Kidney tubule cell (primary cell): ENCODE results near the gene IFITM10.

Experiments
- DNase-seq: peaks from one replicate; pipeline ENCODE4 v3.0.0-alpha.2; 2018; ENCODE audit warnings: low spot score

The IFITM10 gene

DNA sequence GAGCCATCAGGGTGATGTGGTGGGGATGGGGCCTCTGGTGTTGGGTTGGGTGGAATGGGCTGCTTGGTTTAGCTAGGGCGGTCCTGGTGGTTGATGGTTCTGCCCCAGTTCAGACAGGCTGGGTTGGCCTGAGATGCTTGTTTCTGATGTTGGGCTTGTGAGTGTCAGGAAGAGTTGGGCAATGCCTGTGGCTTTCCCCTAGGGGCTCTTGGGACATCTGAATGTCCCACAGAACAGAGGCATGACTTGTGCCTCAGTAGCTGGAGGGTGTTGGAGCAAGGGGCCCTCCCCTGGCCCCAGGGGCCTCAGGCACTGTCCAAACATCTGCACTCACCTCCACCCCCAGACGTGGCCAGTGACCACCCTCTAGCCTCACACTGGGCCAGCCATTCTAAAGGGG is 27.3 kb upstream of the IFITM10 start:
- no peak for DNase-seq

DNA sequence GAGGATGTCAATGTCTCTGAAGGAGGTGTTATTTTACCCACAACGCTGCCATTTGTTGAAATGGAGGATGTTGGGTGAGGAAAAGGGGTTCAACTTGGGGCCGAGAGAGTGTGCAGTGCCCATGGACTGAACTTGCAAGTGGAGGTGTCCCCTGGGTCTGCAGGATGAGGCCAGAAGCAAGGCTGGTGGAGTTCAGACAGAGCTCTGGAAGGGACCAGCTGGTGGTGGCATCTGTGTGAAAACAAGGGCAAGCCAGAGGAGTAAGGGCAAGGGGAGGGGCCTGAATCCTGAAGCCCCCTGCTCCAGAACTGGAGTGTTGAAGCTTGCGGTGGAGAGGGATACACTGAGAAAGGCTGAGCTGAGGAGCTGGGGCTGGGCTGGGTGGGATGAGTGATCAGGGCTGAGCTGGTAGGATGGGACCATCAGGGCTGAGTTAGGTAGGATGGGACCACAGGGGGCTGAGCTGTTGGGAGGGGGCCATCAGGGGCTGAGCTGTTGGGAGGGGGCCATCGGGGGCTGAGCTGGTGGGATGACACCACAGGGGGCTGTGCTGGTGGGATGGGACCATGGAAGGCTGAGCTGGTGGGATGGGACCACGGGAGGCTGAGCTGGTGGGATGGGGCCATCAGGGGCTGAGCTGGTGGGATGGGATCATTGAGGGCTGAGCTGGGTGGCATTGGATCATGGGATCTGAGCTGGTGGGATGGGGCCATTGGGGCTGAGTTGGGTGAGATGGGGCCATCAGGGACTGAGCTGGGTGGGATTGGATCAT is 26.7 kb upstream of the IFITM10 start:
- no peak for DNase-seq

DNA sequence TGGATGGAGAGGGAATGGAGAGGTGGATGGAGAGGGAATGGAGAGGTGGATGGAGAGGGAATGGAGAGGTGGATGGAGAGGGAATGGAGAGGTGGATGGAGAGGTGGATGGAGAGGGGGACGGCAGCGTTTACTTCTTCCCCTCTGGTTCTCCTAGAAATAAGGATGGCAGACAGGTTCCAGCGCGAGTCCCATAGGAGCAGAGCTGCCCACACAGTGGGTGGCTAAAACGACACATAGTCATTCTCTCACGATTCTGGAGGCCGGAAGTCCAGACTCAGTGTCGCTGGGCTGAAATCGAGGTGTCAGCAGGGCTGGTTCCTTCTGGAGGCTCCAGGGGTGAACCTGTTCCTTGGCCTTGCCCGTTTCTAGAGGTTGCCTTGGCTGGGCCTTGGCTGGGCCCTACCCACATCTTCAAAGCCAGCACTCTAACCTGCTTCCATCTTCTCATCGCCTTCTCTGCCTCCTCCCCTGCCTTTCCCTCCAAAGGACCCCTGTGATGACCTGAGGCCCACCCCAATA is 26.0 kb upstream of the IFITM10 start:
- no peak for DNase-seq

DNA sequence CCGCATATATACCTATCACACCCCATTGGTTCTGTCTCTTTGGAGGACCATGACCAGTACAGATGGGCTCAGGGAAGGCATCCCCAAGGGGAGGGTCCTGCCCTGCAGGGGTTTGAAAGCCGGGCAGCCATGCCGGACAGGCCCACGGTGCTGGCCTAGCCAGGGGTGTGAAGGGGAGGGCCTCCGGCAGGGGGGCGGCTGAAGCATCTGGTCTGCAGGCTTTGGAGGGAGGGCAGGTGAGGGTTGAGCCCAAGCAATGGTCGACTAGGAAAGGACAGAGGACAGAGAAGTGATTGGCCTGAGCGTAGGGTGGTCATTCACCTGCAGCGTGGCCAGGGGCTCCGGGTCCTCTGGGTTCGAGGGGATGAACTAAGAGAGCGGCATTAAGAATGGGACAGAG is 24.5 kb upstream of the IFITM10 start:
- DNase-seq, result no peak

DNA sequence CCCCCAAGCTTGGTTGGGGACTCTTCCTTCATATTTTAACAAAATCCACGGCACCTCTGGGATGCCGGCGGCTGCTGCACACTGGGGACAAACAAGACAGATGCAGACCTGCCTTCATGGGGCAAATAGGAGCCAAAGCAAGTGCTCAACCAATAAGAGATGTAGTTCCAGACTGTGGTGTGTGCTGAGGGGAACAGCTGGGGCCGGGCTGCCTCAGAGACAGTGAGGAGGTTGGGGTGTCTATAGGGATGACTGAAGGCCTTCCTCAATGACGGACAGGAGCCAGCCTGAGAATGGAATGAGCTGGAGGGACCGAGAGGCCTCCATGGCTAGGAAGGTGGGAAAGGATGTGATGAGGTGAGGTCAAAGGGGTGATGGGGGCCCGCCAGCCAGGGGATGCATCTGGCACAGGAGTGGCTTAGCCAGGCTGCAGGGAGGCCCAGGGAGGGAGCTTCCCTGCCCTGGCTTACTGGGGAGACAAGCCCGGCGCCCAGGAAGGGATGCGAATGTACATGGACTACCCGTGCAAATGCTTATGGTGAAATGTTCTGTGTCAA is 23.7 kb upstream of the IFITM10 start:
- DNase-seq, result no peak

DNA sequence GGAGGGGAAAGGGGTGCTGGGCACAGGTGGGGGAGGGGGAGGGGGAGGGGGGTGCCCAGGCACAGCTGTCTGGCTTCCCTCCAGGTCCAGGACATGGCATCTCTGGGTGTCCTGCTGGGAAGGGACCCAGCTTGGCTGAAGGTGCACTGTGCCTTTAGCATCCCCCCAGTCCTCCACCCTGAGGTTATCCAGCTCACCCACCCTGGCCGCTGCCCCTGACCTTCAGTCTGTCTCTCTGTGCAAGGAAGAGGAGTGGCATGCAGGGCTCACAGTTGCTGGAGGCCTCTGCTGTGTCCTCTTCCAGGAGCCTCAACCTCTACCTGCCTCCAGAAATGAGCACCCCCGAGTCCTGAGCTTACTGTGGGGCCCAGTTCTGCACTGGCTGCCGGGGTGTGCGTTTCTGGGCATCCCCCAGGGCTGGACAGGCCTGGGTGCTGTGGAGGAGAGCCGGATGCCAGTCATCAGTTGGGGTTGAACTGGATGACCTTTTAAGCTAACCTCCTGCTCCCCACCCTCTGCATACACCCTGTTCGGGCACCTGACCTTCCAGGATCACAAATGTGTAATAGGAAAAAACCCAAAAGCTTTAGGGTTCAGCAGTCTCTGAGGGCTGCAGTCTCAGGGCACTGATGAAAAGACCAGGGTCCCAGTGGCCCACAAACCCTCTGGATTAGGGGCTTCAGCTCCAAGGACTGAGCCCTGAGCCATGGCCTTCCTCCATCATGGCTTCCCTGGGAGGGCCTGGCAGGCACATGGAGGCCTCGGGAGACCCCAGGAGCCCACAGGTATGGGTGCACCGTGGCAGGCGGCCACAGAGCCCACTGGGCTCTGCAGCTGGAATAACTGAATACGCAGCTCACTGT is 23.0 kb upstream of the IFITM10 start:
- no peak for DNase-seq

DNA sequence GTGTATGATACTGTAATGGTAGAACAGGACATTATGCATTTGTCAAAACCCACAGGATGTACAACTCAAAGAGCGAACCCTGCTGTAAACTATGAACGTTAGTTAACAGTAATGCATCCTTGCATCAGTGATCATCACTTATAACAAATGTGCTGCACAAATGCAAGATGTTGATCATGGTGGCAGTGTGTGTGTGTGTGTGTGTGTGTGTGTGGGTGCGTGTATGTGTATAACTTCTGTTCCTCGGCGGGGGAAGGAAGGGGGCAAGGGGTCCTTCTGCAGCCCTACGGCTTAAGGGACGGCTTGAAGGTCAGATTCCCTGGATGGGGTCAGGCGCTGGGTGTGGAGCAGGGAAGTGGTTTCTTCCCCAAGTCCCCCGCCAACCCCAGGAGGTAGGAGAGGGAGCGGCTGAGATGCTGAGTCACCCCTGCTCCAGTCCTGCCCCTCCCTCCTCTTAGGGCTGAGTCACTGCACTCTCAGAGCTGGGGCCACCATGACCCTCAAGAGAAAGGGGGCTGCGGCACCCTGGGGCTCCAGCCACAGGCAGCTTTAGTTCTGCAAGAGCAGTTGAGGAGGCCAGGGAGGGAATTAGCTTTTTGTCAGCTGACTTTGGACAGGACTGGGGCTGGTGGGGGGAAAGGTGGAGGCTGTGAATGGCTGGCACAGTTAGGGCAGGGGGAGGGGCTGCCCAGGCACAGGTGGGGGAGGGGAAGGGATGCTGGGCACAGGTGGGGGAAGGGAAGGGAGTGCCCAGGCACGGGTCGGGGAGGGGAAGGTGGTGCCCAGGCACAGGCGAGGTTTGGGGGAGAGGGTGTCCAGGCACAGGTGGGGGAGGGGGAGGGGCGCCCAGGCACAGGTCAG is 22.1 kb upstream of the IFITM10 start:
- DNase-seq, result peak; percentile 93

DNA sequence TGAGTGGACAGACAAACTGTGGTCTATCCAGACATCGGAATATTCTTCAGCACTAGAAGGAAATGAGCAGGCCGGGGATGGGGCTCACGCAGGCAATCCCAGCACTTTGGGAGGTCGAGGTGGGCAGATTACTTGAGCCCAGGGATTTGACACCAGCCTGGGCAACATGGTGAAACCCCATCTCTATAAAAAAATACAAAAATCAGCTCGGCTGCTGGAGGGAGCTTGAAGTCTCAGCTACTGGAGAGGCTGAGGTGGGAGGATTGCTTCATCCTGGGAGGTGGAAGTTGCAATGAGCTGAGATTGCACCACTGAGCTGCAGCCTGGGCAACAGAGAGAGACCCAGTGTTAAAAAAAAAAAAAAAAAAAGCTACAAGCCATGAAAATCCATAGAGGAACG is 21.3 kb upstream of the IFITM10 start:
- peak; percentile 12 for DNase-seq

DNA sequence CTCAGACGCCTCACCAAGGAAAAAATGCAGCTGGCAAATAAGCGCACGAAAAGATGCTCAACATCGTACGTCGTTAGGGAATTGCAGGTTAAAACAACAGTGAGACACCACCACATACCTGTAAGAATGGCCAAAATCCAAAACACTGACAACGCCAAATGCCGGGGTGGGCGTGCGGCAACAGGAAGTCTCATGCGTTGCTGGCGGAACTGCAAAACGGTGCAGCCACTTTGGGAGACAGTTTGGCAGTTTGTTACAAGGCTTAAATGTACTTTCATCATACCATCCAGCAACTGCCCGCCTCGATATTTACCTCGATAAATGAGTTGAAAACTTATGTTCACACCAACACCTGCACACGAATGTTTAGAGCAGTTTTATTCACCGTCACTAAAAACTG is 20.9 kb upstream of the IFITM10 start:
- DNase-seq, result no peak

DNA sequence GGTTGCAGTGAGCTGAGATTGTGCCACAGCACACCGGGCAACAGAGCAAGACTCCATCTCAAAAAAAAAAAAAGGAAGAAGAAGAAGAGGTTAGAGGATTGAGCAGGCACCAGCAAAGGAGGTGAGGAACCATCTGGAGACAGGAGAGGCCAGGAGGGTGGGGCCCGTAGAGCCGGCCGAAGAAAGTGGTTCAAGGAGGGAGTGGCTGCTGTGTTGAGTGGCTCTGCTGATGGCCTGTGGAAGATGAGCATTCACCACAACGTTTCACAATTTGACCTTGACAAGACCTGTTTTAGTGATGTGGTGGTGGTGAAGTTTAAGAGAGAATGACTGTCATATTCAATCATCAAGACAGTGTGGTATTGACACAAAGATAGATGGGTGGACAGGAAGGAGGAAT is 20.1 kb upstream of the IFITM10 start:
- DNase-seq, result no peak

DNA sequence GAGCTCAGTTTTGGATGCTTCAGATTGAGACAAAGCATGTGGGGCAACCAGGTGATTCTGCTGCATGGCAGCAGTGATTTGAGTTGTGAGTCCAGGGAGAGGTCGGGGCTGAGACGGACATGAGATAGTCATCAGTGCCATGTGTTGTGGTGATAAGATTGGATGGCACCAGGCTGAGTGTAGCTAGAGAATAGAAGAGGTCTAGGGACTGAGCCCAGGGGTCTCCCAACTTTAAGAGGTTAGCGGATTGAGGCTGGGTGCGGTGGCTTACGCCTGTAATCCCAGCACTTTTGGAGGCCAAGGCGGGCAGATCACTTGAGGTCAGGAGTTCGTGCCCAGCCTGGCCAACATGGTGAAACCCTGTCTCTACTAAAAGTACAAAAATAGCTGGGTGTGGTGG is 19.7 kb upstream of the IFITM10 start:
- DNase-seq, result no peak

DNA sequence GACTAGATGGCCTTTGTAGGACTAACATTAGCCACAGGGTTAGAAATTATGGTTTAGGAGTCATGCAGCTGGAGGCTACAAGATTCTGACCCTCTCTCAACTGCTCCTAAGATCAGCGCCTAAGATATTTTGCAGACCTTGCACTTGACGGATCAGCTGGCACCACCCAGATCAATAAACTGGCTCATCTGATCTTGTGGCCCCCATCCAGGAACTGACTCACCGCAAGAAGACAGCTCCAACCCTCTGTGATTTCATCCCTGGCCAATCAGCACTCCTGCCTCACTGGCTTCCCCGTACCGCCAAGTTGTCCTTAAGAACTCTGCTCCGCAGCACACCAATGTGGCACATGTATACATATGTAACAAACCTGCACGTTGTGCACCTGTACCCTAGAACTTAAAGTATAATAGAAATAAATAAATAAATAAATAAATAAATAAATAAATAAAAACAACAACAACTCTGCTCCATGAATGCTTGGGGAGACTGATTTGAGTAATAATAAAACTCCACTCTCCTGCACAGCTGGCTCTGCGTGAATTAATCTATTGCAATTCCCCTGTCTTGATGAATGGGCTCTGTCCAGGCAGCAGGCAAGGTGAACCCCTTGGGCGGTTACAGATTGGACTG is 19.0 kb upstream of the IFITM10 start:
- peak; percentile 34 for DNase-seq

DNA sequence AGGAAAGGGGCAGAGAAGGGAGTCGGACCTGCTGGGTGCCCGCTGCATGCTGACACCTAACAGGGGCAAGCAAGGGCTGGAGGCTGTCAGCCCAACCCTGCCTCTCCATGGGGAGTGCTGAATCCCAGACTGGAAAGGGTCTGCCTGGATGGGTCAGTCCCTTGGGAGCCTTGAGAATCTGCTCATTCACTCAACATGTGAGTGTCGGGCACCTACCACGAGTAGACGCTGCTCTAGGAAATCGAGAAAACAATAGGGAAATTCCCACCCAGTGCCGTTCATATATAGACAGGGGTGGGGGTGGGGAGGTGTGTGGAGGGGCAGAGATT is 17.7 kb upstream of the IFITM10 start:
- DNase-seq, result no peak

DNA sequence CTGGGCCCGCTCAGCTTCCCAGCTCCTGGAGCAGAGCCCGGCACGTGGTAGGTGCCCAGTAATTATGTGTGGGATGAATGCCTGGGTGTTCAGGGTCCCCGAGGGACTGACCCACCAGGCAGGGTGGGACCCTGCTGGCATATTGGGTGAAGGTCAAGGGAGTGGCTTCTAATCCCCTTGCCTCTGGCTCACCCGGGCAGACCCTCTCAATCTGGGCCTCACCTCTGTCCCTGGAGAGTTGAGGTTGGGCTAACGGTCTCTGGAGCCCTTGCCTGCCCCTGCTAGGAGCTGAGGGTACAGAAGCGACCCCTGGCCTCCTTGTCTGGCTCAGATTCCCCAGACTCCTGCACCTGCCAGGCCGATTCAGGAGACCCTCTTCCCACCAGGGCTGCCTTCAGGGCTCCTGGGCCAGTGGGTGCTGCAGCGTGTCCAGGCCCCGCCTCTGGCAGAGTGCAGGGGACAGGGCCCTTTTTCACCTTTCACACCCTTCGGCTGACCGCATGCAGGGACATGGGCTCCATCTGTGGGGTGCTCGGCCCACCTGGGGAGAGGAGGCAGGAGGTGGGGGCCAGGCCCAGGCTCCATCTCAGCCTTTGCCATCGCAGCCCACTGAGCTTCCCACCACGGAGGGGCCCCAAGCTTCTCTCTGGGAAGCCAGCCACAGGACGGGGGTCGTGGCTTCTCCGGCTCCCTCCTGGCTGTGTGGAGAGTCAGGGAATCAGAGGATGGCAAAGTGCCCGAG is 17.2 kb upstream of the IFITM10 start:
- no peak for DNase-seq

DNA sequence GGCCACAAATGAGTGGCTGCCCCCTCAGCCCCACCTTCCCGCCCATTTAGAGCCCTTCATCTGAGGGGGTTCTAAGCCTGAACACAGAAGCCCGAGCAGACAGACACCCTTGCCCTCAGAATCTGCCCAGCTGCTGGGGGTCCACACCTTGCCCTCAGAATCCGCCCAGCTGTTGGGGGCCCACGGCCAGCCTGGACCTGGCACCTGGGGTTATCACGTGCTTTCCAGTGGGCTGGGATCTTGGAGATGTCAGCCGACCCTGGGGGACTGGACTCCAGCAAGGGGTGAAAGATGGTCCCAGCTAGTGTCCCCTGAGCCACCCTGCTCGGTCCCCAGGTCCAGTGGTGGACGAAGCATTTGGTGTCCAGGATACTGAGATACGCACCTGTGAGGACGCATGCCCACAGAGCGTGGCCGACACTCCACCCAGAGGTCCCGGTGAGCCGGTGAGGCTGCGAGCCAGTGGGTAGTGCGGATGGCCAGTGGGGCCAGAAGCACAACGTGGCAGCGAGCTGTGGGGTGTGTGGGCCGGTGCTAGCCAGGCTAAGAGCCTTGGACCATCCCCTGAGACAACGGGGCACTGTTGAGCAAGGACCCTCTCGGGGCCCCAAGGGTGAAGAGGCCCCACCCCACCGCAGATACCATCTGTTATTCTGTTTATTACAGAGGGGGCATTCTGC is 16.5 kb upstream of the IFITM10 start:
- DNase-seq, result no peak

DNA sequence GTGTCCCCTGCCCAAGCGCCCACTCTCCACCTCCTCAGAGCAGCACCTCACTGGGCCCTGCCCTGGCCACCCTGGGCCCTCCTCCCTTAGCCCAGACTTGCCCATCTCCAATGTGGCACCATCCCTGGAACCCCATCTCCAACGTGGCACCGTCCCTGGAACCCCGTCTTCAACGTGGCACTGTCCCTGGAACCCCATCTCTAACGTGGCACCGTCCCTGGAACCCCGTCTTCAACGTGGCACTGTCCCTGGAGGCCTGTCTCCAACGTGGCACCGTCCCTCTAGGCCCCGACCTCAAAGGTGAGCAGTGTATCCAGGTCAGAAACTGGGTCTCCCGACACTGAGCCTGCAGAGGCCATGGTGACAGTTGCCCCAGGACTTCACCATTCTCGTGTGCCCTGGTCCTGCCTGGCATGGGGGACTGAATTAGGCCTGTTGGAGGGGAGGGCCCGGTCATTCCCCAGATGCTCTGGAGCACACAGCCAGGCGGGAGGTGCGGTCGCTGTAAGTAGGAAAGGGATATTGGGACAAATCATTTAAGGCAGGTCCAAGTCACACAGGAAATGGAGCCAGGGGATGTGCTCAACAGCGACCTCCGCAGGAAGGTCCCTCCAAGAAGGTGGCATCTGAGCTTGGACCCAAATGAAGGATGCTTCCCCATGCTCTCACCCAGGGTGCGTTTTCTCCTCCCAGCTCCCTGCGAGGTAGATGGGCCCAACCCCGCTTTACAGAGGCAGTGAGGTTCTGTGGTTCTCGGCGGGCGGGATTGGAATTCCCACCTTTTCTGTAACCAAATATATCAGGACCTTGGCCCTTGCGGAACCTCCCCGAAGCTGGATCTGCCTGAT is 15.7 kb upstream of the IFITM10 start:
- DNase-seq, result no peak

DNA sequence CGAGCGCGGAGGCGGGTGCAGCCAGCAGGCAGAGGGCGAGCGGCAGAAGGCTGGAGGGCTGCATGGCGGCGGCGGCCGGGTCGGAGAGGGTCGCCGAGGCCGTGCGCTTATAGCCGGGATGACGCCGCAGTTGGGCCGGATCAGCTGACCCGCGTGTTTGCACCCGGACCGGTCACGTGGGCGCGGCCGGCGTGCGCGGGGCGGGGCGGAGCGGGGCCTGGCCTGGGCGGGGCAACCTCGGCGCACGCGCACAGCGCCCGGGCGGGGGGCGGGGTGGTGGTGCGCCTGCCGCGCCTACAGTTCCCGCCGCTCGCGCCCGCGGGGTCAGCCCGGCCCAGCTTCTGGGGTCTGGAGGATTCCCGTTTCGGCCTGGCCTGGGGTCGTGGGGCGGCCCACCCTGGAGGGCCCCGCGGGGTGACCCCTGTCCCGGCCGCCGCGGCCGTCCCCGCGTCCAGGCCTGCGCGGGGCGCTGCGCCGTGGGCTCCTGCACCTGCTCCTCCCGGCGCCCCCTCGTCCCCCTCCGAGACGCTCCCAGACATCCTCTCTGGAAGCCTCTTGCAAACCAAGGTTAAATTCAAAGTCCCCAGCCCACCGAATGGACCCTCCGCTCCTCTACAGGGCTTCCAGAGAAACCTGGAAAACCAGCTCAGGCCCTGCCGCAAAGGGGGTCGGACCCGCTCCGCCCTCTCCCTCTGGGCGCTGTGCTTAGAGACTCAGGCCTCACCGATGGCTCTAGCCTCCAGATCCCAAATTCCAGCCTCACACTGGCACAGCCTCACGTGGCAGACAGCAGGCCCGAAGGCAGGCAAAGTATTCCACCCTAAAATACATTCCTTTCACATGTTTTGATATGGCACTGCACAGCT is 13.6 kb upstream of the IFITM10 start, which contains the start of gene CTSD:
Gene CTSD (minus strand): TSS at position 132 of the 866 bp plus-strand sequence. CDS start 68 bp downstream, at position 64.
- peak; percentile 84 for DNase-seq

DNA sequence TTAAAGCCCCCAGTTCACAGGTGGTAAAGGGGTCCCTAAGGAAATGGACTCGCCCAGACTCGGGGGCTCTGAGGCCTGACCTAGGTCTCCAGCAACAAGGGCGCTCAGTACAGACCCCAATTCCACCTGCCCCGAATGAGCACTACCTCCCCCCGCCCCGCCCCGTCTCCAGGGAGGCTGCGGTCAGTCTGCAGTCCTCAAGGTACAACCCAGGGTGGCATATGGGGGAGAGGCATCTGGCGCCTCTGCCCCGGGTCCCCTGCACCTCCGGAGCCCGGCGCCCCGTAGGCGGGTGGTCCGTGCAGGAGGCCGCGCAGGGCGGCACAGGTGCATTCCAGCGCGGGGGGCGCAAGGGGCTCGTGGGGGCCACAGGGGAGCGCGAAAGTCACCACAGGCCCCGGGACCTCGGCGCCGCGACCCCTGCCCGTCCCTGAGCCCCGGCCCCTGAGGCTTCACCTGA is 13.0 kb upstream of the IFITM10 start:
- DNase-seq, result no peak
